SU-DHL-6 (cell line): Measurements from ENCODE around the gene FOSL2.

Experiments
- EZH2phosphoT487 ChIP-seq: fragments of 200-600 bp; sonication (generic), shearing (Covaris generic); conservative IDR thresholded peaks from 2 replicates; pipeline ENCODE4 v1.6.1; 2018; ENCODE audit warnings: mild to moderate bottlenecking, antibody characterized with exemption, low read length, moderate library complexity, mixed read lengths
- TF ChIP-seq, protein P1 (sequence below): fragments of 200-600 bp; sonication (generic); IDR thresholded peaks from one replicate; pipeline ENCODE4 v1.5.1; 2017; ENCODE audit warnings: antibody characterized with exemption, mild to moderate bottlenecking, low read length, moderate library complexity; ENCODE audit not compliant: insufficient read depth, poor library complexity, severe bottlenecking

DNA sequence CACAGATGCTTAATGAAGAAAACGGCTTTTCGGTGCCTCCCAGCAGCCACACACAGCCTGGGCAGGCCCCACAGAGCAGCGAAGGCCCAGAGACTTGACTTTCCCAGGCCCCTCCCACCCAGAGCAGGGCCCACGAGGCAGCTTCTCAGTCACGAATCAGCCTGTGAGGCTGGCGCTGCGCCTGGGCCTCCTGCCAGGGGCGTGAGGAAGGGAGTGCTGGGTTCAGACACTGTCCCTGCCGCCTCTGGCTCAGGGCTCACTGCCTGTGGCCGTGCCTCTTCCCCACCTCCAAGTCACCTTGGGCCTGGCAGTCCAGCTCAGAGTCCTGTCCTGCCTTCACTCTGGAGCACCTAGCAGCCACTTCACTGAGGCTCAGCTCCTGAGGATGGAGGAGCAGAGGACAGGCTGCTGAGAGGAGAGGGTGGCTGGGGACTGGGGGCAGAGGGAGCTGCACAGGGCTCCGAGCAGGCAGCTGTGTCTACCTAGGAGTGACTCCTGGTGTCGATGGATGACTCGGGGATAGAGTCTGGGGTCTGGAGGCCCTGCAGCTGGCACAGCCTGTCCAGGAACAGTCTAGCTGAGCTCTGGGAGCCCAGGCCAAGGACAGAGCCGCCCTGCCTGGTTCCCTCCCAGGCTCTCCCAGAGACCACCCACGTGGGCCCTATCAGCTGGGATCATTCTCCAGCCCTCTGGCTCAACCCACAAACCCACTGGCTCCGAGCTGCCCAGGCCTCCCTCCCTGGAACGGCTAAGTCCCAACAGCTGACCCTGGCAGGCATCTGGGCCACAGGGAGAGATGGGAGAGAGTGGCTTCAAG is 36.4 kb upstream of the FOSL2 start:
- TF ChIP-seq, protein P1, sequence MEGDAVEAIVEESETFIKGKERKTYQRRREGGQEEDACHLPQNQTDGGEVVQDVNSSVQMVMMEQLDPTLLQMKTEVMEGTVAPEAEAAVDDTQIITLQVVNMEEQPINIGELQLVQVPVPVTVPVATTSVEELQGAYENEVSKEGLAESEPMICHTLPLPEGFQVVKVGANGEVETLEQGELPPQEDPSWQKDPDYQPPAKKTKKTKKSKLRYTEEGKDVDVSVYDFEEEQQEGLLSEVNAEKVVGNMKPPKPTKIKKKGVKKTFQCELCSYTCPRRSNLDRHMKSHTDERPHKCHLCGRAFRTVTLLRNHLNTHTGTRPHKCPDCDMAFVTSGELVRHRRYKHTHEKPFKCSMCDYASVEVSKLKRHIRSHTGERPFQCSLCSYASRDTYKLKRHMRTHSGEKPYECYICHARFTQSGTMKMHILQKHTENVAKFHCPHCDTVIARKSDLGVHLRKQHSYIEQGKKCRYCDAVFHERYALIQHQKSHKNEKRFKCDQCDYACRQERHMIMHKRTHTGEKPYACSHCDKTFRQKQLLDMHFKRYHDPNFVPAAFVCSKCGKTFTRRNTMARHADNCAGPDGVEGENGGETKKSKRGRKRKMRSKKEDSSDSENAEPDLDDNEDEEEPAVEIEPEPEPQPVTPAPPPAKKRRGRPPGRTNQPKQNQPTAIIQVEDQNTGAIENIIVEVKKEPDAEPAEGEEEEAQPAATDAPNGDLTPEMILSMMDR = no peak
- TF ChIP-seq EZH2phosphoT487 = no peak
